Colonic mucosa (tissue), 4 donors: ENCODE measurements around the gene CCSER1. TPM values are rescaled to one million over a fixed set of nuclear protein-coding genes. Genes with fewer than 3 reads are reported as not detected.

Source experiments
- DNase-seq: peaks from one replicate; pipeline ENCODE4 v3.0.0-alpha.2; 2020
- H3K27ac ChIP-seq: fragments of 200-600 bp; one replicate; pipeline ENCODE4 v1.8.0; 2021
- H3K27me3 ChIP-seq: fragments of 200-600 bp; one replicate; pipeline ENCODE4 v1.8.0; 2021
- H3K36me3 ChIP-seq: fragments of 200-600 bp; one replicate; pipeline ENCODE4 v1.8.0; 2021
- H3K4me1 ChIP-seq: fragments of 200-600 bp; one replicate; pipeline ENCODE4 v1.8.0; 2021; ENCODE audit warnings: mild to moderate bottlenecking
- H3K4me3 ChIP-seq: fragments of 200-600 bp; one replicate; pipeline ENCODE4 v1.8.0; 2021
- H3K9ac ChIP-seq, 2 donors: one replicate each; pipeline ENCODE4 v1.7.0; 2013; ENCODE audit warnings: control low read depth in 2 of 2, low read depth in 2 of 2, low read length in 2 of 2
- H3K9me3 ChIP-seq: fragments of 200-600 bp; one replicate; pipeline ENCODE4 v1.8.0; 2021
- CTCF ChIP-seq: fragments of 200-600 bp; IDR thresholded peaks from one replicate; pipeline ENCODE4 v1.8.0; 2022; ENCODE audit warnings: antibody characterized with exemption, mild to moderate bottlenecking
- intact Hi-C: fragments of 100-400 bp; cut with DNase I; formaldehyde crosslinking; loops from one replicate; pipeline ENCODE4 v1.14.1; 2022
- total RNA-seq, 2 donors: library from RNA; stranded (reverse); fragmentation: NEBNext Ultra II Directional in 1 of 2; extraction: Animal tissue kit (Norgen Biotek cat#: 25700) in 1 of 2; gene quantifications; one replicate each; pipeline ENCODE4 v1.2.1, GENCODE V29; 2021
- donor health status: healthy.
- donor health status: DM: no; HTN: no; CAD: no.
- donor health status: DM: no; HTN: no; CAD: no.

CCSER1 gene
- total RNA-seq, 2 donors from 2014 or later = 11.2 to 13.4 TPM

GRCh38 chr4:91577864-91578263 is 1450.7 kb downstream of the CCSER1 start:
- Histone ChIP-seq H3K27ac (no peak overlapping the region), H3K4me3 (no peak overlapping the region), H3K9ac (no peak overlapping the region), H3K36me3 (no peaks in the 10 kb centered on the region), H3K9me3 (no peaks in the 10 kb centered on the region), H3K27me3 (no peaks in the 10 kb centered on the region), H3K4me1 (no peaks in the 10 kb centered on the region)
- intact Hi-C loops = no loop called here
- no peak for TF ChIP-seq CTCF
- DNase-seq = no peak

GRCh38 chr4:91590260-91590659 is 1463.1 kb downstream of the CCSER1 start:
- intact Hi-C loops = no loop called here
- H3K9ac ChIP-seq = no peak overlapping the region
- H3K27me3 ChIP-seq = no peaks in the 10 kb centered on the region
- DNase-seq = no peak
- no peaks in the 10 kb centered on the region for H3K9me3 ChIP-seq
- no peak overlapping the region for H3K4me3 ChIP-seq
- no peak overlapping the region for H3K27ac ChIP-seq
- no peaks in the 10 kb centered on the region for H3K36me3 ChIP-seq
- no peak for TF ChIP-seq CTCF
- no peaks in the 10 kb centered on the region for H3K4me1 ChIP-seq

GRCh38 chr4:91592125-91592524 is 1464.9 kb downstream of the CCSER1 start:
- H3K9me3 ChIP-seq = no peaks in the 10 kb centered on the region
- no peak overlapping the region for H3K9ac ChIP-seq
- H3K27ac ChIP-seq = no peak overlapping the region
- no peak overlapping the region for H3K4me3 ChIP-seq
- no peak for DNase-seq
- intact Hi-C loops = no loop called here
- TF ChIP-seq CTCF = no peak
- H3K36me3 ChIP-seq = no peaks in the 10 kb centered on the region
- no peaks in the 10 kb centered on the region for H3K4me1 ChIP-seq
- no peaks in the 10 kb centered on the region for H3K27me3 ChIP-seq

GRCh38 chr4:91596718-91597117 is 1469.5 kb downstream of the CCSER1 start:
- H3K36me3 ChIP-seq = no peaks in the 10 kb centered on the region
- H3K9ac ChIP-seq = no peak overlapping the region
- no peak for TF ChIP-seq CTCF
- DNase-seq = no peak
- intact Hi-C loops = no loop called here
- H3K27ac ChIP-seq = no peak overlapping the region
- no peak overlapping the region for H3K4me3 ChIP-seq
- H3K27me3 ChIP-seq = no peaks in the 10 kb centered on the region
- no peaks in the 10 kb centered on the region for H3K4me1 ChIP-seq
- no peaks in the 10 kb centered on the region for H3K9me3 ChIP-seq

- TF ChIP-seq CTCF = no peak
- no peaks in the 10 kb centered on the region for H3K9me3 ChIP-seq
- no peak overlapping the region for H3K9ac ChIP-seq
- DNase-seq = no peak
- H3K4me1 ChIP-seq = no peaks in the 10 kb centered on the region
- no peak overlapping the region for H3K4me3 ChIP-seq
- no peaks in the 10 kb centered on the region for H3K36me3 ChIP-seq
- intact Hi-C loops = no loop called here
- H3K27ac ChIP-seq = no peak overlapping the region
- H3K27me3 ChIP-seq = no peaks in the 10 kb centered on the region
Observed at GRCh38 chr4:91598696-91599095, 1471.5 kb downstream of the CCSER1 start.

- Histone ChIP-seq H3K9ac (no peak overlapping the region), H3K4me3 (no peak overlapping the region), H3K27ac (no peak overlapping the region), H3K27me3 (no peaks in the 10 kb centered on the region), H3K4me1 (no peaks in the 10 kb centered on the region), H3K36me3 (no peaks in the 10 kb centered on the region), H3K9me3 (no peaks in the 10 kb centered on the region)
- TF ChIP-seq CTCF = no peak
- intact Hi-C loops = no loop called here
- no peak for DNase-seq
Observed at GRCh38 chr4:91600301-91600700, 1473.1 kb downstream of the CCSER1 start.
